ENCODE measurements around the gene KIAA2012. TPM values are rescaled to one million over a fixed set of nuclear protein-coding genes. Genes with fewer than 3 reads are reported as not detected.

KIAA2012 gene
- total RNA-seq, 2 experiments from 2014 or later = not detected

GRCh38 chr2:202098291-202098690, 25.2 kb downstream of the KIAA2012 start:
- CTCF ChIA-PET = interaction anchor here (0.6 kb wide), 1 partner anchor 61 kb away, joined by 5 read pairs; no protein-coding TSS in a partner anchor
- Mint-ChIP-seq H3K4me1 (ENCODE audit: low read depth) (no peaks in the 10 kb centered on the region), H3K4me3 (no peak overlapping the region), H3K27ac (no peak overlapping the region), H3K27me3 (ENCODE audit: low read depth) (no peaks in the 10 kb centered on the region), H3K9me3 (no peaks in the 10 kb centered on the region), H3K36me3 (ENCODE audit: low read depth) (no peaks in the 10 kb centered on the region)
- intact Hi-C loops (cut with micrococcal nuclease) = no loop called here
- DNase-seq = no peak

GRCh38 chr2:202099515-202099914, 26.5 kb downstream of the KIAA2012 start:
- DNase-seq = no peak
- H3K27ac Mint-ChIP-seq = no peak overlapping the region
- H3K36me3 Mint-ChIP-seq (ENCODE audit: low read depth) = no peaks in the 10 kb centered on the region
- H3K4me1 Mint-ChIP-seq (ENCODE audit: low read depth) = no peaks in the 10 kb centered on the region
- H3K4me3 Mint-ChIP-seq = no peak overlapping the region
- no peaks in the 10 kb centered on the region for H3K9me3 Mint-ChIP-seq
- CTCF ChIA-PET = interaction anchor here (1.2 kb wide), 1 partner anchor 239 kb away, joined by 3 read pairs; no protein-coding TSS in a partner anchor
- intact Hi-C loops (cut with micrococcal nuclease) = no loop called here
- no peaks in the 10 kb centered on the region for H3K27me3 Mint-ChIP-seq (ENCODE audit: low read depth)

GRCh38 chr2:202100176-202100575, 27.1 kb downstream of the KIAA2012 start:
- intact Hi-C loops (cut with micrococcal nuclease) = loop anchor here (5.0 kb wide), 1 partner anchor 238 kb away; no protein-coding TSS in a partner anchor
- Mint-ChIP-seq H3K4me1 (ENCODE audit: low read depth) (no peaks in the 10 kb centered on the region), H3K9me3 (no peaks in the 10 kb centered on the region), H3K27ac (no peak overlapping the region), H3K36me3 (ENCODE audit: low read depth) (no peaks in the 10 kb centered on the region), H3K4me3 (no peak overlapping the region), H3K27me3 (ENCODE audit: low read depth) (no peaks in the 10 kb centered on the region)
- DNase-seq = no peak
- CTCF ChIA-PET = no interaction called here

- DNase-seq = no peak
- Mint-ChIP-seq H3K27me3 (ENCODE audit: low read depth) (no peaks in the 10 kb centered on the region), H3K27ac (no peak overlapping the region), H3K36me3 (ENCODE audit: low read depth) (no peaks in the 10 kb centered on the region), H3K9me3 (no peaks in the 10 kb centered on the region), H3K4me3 (no peak overlapping the region), H3K4me1 (ENCODE audit: low read depth) (no peaks in the 10 kb centered on the region)
- intact Hi-C loops (cut with micrococcal nuclease) = loop anchor here (5.0 kb wide), 1 partner anchor 239 kb away; no protein-coding TSS in a partner anchor
- CTCF ChIA-PET = no interaction called here
Measured at GRCh38 chr2:202101026-202101579, 28.0 kb downstream of the KIAA2012 start.

- no peak overlapping the region for H3K4me3 Mint-ChIP-seq
- no peaks in the 10 kb centered on the region for H3K9me3 Mint-ChIP-seq
- intact Hi-C loops (cut with micrococcal nuclease) = loop anchor here (5.0 kb wide), 1 partner anchor 240 kb away; no protein-coding TSS in a partner anchor
- no peak overlapping the region for H3K27ac Mint-ChIP-seq
- no peaks in the 10 kb centered on the region for H3K36me3 Mint-ChIP-seq (ENCODE audit: low read depth)
- no peak for DNase-seq
- no peaks in the 10 kb centered on the region for H3K27me3 Mint-ChIP-seq (ENCODE audit: low read depth)
- H3K4me1 Mint-ChIP-seq (ENCODE audit: low read depth) = no peaks in the 10 kb centered on the region
- CTCF ChIA-PET = interaction anchor here (0.7 to 2.5 kb wide), 4 partner anchors 12 to 242 kb away, joined by 3 to 16 read pairs (median 3); no protein-coding TSS in a partner anchor
Measured at GRCh38 chr2:202102425-202103000, 29.5 kb downstream of the KIAA2012 start.

GRCh38 chr2:202104286-202104870, 31.3 kb downstream of the KIAA2012 start:
- intact Hi-C loops (cut with micrococcal nuclease) = loop anchor here (1.0 to 5.0 kb wide), 3 partner anchors 64 to 242 kb away; no protein-coding TSS in a partner anchor
- no peak overlapping the region for H3K4me3 Mint-ChIP-seq
- CTCF ChIA-PET = interaction anchor here (1.3 to 2.5 kb wide), 3 partner anchors 57 to 75 kb away, joined by 3 to 16 read pairs (median 4); no protein-coding TSS in a partner anchor

GRCh38 chr2:202105025-202105424, 32.0 kb downstream of the KIAA2012 start:
- intact Hi-C loops (cut with micrococcal nuclease) = loop anchor here (2.0 kb wide), 1 partner anchor 64 kb away; no protein-coding TSS in a partner anchor
- CTCF ChIA-PET = interaction anchor here (1.9 to 2.5 kb wide), 2 partner anchors 68 to 74 kb away, joined by 4 to 16 read pairs; no protein-coding TSS in a partner anchor
- H3K36me3 Mint-ChIP-seq (ENCODE audit: low read depth) = no peaks in the 10 kb centered on the region

More at GRCh38 chr2:202104286-202104870, 31.3 kb downstream of the KIAA2012 start:
- no peaks in the 10 kb centered on the region for H3K4me1 Mint-ChIP-seq (ENCODE audit: low read depth)
- H3K9me3 Mint-ChIP-seq = no peaks in the 10 kb centered on the region
- H3K27me3 Mint-ChIP-seq (ENCODE audit: low read depth) = no peaks in the 10 kb centered on the region
- peak; percentile 75 for DNase-seq
- no peak overlapping the region for H3K27ac Mint-ChIP-seq
- H3K36me3 Mint-ChIP-seq (ENCODE audit: low read depth) = no peaks in the 10 kb centered on the region

GRCh38 chr2:202108345-202108744, 35.3 kb downstream of the KIAA2012 start:
- H3K27ac Mint-ChIP-seq = no peak overlapping the region
- no peak for DNase-seq
- no peaks in the 10 kb centered on the region for H3K4me1 Mint-ChIP-seq (ENCODE audit: low read depth)
- intact Hi-C loops (cut with micrococcal nuclease) = no loop called here
- H3K4me3 Mint-ChIP-seq = no peak overlapping the region
- no peaks in the 10 kb centered on the region for H3K9me3 Mint-ChIP-seq
- CTCF ChIA-PET = no interaction called here
- no peaks in the 10 kb centered on the region for H3K36me3 Mint-ChIP-seq (ENCODE audit: low read depth)
- peaks cover 8% of the 10 kb centered on the region for H3K27me3 Mint-ChIP-seq (ENCODE audit: low read depth)

More at GRCh38 chr2:202105025-202105424, 32.0 kb downstream of the KIAA2012 start:
- Mint-ChIP-seq H3K27ac (no peak overlapping the region), H3K4me1 (ENCODE audit: low read depth) (no peaks in the 10 kb centered on the region), H3K27me3 (ENCODE audit: low read depth) (peaks cover 3% of the 10 kb centered on the region), H3K9me3 (no peaks in the 10 kb centered on the region), H3K4me3 (no peak overlapping the region)
- no peak for DNase-seq

- Mint-ChIP-seq H3K27me3 (ENCODE audit: low read depth) (peaks cover 8% of the 10 kb centered on the region), H3K36me3 (ENCODE audit: low read depth) (no peaks in the 10 kb centered on the region), H3K27ac (no peak overlapping the region), H3K4me3 (no peak overlapping the region), H3K9me3 (no peaks in the 10 kb centered on the region), H3K4me1 (ENCODE audit: low read depth) (no peaks in the 10 kb centered on the region)
- CTCF ChIA-PET = interaction anchor here (1.9 kb wide), 1 partner anchor 12 kb away, joined by 5 read pairs; no protein-coding TSS in a partner anchor
- intact Hi-C loops (cut with micrococcal nuclease) = no loop called here
- DNase-seq = no peak
Measured at GRCh38 chr2:202109139-202109736, 36.2 kb downstream of the KIAA2012 start.

- H3K9me3 Mint-ChIP-seq = no peaks in the 10 kb centered on the region
- CTCF ChIA-PET = interaction anchor here (1.9 kb wide), 1 partner anchor 13 kb away, joined by 5 read pairs; no protein-coding TSS in a partner anchor
- peaks cover 9% of the 10 kb centered on the region for H3K27me3 Mint-ChIP-seq (ENCODE audit: low read depth)
- no peaks in the 10 kb centered on the region for H3K4me1 Mint-ChIP-seq (ENCODE audit: low read depth)
- no peak for DNase-seq
- intact Hi-C loops (cut with micrococcal nuclease) = no loop called here
- no peak overlapping the region for H3K27ac Mint-ChIP-seq
- H3K36me3 Mint-ChIP-seq (ENCODE audit: low read depth) = no peaks in the 10 kb centered on the region
- no peak overlapping the region for H3K4me3 Mint-ChIP-seq
Measured at GRCh38 chr2:202109737-202110184, 36.7 kb downstream of the KIAA2012 start.

GRCh38 chr2:202110491-202110890, 37.4 kb downstream of the KIAA2012 start:
- CTCF ChIA-PET = interaction anchor here (1.9 kb wide), 1 partner anchor 14 kb away, joined by 5 read pairs; no protein-coding TSS in a partner anchor
- intact Hi-C loops (cut with micrococcal nuclease) = no loop called here
- peaks cover 14% of the 10 kb centered on the region for H3K27me3 Mint-ChIP-seq (ENCODE audit: low read depth)
- no peak for DNase-seq
- H3K36me3 Mint-ChIP-seq (ENCODE audit: low read depth) = no peaks in the 10 kb centered on the region
- no peaks in the 10 kb centered on the region for H3K4me1 Mint-ChIP-seq (ENCODE audit: low read depth)
- no peaks in the 10 kb centered on the region for H3K9me3 Mint-ChIP-seq
- no peak overlapping the region for H3K4me3 Mint-ChIP-seq
- no peak overlapping the region for H3K27ac Mint-ChIP-seq

- Mint-ChIP-seq H3K4me3 (no peak overlapping the region), H3K27ac (no peak overlapping the region), H3K9me3 (no peaks in the 10 kb centered on the region), H3K36me3 (ENCODE audit: low read depth) (no peaks in the 10 kb centered on the region), H3K27me3 (ENCODE audit: low read depth) (peaks cover 18% of the 10 kb centered on the region), H3K4me1 (ENCODE audit: low read depth) (no peaks in the 10 kb centered on the region)
- DNase-seq = no peak
- intact Hi-C loops (cut with micrococcal nuclease) = no loop called here
- CTCF ChIA-PET = interaction anchor here (1.1 kb wide), 1 partner anchor 67 kb away, joined by 3 read pairs; no protein-coding TSS in a partner anchor
Measured at GRCh38 chr2:202112041-202112440, 39.0 kb downstream of the KIAA2012 start.

All from activated naive CD4-positive, alpha-beta T cell treated with anti-CD3 and anti-CD28 coated beads for 36 hours (primary cell).